HG03457 (cell line): ENCODE data around the gene TMEM107.
"Not testable (repeated sequence)": the region's sequence is repeated elsewhere in the genome, so short reads cannot be mapped to it uniquely, and the experiment has no call there.

ENCODE experiments used
- ATAC-seq: cut with Tn5 transposase; IDR thresholded peaks from one replicate; pipeline ENCODE4 v1.9.1; 2021; ENCODE audit warnings: moderate number of reproducible peaks; ENCODE audit not compliant: unreplicated experiment

Gene TMEM107

DNA sequence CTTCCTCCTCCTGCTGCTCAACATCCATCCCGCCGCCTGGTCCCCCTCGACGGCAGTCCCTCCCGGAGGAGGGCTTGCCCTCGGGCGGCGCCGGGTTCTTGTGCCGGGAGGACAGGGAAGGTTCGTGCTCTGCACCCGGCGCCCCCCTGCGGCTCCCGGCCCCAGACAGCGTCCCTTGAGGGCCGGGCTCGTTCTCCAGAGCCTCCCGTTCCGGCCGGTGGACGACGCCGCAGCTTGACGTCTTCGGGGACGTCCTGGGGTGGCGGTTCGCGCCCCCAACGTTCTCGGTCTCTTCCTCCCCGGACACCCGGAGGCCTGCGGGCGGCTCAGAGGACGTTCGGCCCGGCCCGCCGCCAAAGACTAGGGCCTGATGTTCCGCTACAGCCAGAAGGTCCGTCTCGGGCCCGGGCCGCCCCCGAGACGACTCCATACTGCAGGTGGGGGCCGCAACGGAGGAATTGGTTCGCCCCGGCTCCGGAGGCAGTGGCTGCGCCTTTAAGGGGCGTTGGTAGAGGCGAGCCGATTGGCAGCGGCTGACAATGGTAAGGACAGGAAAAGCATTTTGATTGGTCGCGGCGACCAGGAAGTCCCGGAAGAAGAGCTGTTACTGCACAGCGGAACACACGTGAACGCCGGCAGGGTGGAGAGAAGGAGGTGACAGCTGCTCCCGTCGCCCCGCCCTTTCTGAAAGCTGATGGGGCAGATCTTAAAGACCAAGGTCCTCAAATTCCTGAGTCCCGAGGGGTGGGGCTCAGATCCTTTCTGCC is 13.7 kb upstream of the TMEM107 start, which contains the start of gene BORCS6:
TSS of gene BORCS6 (minus strand) at position 470 of the 767 bp plus-strand sequence. CDS start at position 430, 40 bp downstream.
- ATAC-seq = peak; percentile 26

DNA sequence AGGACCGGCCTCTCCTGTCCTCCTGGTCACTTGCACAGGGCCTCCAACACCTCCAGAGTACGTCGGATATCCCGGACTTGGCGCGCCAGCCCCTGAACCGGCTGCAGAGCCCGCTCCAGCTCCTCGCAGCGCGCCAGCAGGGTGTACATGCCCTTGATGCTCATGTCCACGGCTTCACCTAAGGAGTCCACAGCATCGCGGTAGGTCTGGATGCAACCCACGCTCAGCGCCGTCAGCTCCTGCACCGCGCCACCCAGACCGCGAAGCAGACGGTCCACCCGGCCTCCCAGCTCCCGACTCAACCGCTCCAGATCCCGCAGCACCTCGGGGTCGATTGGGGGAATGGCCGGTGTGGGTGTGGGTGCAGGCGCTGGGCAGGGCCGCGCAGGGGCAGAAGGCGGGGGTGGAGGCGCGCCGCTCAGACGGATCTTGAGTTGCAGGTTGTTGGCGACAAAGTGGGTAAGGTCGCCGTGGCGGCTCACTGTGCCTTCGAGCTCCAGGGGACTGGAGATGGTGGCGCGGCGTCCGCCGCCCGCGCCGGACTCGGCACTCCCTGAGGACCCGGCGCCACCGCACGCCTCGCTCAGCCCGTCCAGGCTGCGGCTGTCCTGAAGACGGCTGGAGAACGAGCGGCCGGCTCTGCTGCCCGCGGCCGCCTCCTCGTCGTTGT is 13.0 kb upstream of the TMEM107 start:
- ATAC-seq = no peak

GRCh38 chr17:8188263-8188839 is 12.2 kb upstream of the TMEM107 start:
- no peak for ATAC-seq

DNA sequence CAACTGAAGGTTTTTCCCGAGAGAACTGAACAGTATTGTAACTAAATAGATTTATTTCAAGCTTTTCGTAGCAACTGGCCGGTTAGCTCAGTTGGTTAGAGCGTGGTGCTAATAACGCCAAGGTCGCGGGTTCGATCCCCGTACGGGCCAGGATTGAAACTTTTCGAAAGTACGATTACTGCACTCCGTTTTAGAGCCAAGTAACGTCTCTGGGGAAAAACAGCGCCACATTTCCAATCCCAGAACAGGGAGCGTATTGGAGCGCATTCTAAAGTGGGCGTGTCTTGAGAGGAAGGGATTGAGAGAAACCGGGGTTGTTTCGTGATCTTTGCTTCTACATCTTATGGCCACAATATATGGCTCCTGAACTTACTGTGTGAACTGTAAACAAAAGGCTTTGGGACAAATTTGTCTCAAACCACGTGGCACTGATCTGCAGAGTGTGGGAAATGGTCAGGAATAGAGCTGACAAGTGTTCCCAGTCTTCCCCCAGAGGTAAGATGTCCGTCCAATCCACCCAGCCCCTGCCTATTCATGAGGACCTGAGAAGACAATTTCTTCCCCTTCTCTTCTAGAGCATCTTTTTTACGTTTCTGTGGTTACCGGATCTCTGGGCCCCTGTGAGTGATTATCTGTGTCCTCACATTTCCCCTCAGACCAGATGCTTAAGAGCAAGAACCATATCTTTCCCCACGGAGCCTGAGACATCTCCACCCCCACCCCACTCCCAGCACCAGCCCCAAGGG is 11.5 kb upstream of the TMEM107 start:
- ATAC-seq = peak; percentile 28

- ATAC-seq = peak; percentile 17
Measured at GRCh38 chr17:8186787-8187516, 10.8 kb upstream of the TMEM107 start.

DNA sequence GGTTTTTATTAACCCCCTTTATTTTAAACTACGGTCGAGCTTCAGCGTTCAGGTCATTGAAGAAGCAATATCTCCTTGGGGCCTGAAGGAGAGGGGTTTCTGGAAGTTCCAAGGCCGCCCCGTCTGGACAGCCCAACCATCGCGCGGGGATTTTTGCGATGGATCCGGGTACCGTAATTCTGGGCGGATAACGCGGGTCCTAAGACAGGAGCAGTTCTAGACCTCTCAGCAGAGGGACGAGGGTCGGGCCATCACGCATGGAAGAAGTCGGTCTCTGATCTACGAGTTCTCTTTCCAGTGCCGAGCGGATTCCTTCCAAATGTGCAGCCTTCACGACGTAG is 10.2 kb upstream of the TMEM107 start:
- ATAC-seq = no peak

DNA sequence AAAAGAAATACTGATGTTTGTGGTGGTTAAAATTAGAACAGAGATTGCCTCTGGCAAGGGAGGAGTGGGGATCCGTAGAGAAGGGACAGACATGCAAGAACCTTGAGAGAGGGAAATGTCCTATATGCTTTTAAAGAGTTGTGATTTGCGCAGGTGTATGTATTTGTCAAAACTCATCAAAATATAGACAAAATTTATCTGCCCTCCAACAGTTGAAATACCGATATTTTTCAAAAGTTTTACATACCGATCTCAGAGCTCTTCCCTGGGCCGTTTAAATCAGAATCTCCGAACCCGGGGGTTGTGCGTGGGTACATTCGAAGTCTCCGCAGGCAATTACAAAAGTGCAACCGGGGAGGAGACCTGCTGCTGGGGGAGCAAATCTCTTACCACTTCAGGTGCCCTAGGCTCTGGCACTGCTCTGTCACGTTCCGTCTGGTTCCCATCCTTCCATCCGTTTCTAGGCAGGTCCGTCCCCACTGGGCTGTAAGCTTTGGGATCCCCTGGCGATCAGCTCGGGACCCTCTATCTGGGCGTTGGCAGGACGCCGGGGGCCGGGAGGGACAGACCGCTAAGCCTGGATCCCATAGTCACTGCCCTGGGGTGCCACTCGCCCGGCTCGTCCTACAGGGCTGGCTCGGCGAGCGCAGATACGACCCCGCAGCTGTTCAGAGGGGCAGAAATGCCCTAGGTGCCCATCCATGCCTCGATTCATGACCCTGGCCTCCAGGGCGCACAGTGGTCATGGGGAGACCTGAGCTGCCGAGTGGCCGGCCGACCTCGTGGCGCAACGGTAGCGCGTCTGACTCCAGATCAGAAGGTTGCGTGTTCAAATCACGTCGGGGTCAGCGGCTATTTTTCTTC is 9.6 kb upstream of the TMEM107 start:
- ATAC-seq = no peak

GRCh38 chr17:8176998-8177731 is 985 bp upstream of the TMEM107 start:
- ATAC-seq = no peak

GRCh38 chr17:8175795-8176196 is 384 bp downstream of the TMEM107 start:
- no peak for ATAC-seq

DNA sequence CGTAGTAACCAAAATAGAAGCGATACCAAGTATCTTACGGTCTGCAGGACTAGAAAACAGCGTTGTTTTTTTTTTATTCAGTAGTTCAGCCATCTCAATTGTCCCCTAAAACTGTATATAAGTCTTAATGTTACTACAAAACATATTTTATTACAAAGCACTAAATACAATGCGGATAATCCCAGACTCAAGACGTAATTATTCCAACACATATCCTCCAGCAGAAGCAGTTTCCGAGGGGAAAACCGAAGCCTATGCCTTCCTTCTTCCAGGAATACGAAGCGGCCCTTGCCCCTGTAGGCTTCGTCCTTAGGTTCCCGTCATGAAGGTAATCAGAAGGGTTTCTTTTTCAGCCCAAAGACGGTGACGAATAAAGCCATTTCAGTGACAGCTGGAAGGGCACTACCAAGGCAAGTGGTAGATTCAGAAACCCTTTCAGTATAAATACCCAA is 2.3 kb downstream of the TMEM107 start:
- ATAC-seq = no peak

DNA sequence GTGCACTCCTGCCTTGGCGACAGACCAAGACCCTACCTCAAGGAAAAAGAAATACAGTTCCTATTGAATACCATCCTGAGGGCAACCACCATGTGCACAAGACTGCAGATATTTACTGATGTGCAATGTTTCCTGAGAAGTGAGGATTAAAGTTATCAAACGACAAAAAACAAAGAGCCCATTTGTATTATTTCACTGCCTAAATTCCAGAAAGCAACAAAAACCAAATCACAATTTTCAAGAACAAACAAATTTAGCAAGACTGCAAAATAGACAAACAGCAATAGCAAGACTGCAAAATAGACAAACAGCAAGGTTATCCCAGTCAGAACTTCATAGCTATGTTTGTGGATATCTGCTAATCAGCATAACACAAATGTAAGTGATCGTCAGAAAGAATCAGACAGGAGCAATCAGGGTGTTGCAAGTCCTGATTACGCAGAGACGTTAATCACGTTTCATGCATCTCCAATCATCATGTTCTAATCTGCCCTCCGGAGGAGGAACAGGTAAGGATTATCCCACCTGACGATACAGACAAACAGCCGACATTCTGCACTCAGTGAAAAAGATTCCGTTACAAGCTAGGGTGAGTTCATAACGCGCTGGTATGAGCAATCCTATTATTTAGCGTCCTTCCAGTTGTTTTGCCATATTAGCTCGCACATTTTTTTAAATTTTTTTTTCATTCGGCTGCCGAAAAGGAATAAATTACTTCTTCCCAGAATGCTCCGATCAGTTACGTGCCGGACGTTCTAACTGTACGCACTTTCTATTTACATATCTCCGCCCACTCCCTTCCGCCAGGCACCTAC is 2.9 kb downstream of the TMEM107 start:
- peak; percentile 67 for ATAC-seq

- ATAC-seq = not testable (repeated sequence)
Measured at GRCh38 chr17:8170186-8170585, 6.0 kb downstream of the TMEM107 start.

DNA sequence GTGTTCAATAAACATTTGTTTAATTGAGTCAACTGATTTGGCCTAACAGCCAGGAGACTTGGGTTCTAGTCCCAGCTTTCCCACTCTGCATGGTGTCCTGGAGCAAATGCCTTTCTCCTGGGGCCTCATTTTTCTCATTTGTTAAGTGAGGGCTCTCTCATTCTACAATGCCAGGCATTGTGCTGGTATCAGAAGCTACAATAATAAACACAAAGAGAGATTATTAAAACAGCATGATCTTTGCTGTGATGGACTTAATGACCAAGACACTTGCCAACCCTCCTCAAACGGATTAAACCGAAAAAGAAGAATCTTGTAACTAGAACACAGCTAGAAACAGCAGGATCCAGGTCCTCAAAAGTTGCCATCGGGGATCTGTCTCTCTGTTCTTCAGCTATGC is 8.7 kb downstream of the TMEM107 start:
- no peak for ATAC-seq

GRCh38 chr17:8166731-8167130 is 9.4 kb downstream of the TMEM107 start:
- no peak for ATAC-seq

GRCh38 chr17:8164815-8165131 is 11.4 kb downstream of the TMEM107 start:
- no peak for ATAC-seq

GRCh38 chr17:8163978-8164814 is 12.0 kb downstream of the TMEM107 start:
- no peak for ATAC-seq
